Fibroblast of upper back skin (primary cell): ENCODE measurements around the gene DUSP23.

Experiments
- DNase-seq: peaks from one replicate; pipeline ENCODE4 v3.0.0-alpha.2; 2013

The DUSP23 gene

DNA sequence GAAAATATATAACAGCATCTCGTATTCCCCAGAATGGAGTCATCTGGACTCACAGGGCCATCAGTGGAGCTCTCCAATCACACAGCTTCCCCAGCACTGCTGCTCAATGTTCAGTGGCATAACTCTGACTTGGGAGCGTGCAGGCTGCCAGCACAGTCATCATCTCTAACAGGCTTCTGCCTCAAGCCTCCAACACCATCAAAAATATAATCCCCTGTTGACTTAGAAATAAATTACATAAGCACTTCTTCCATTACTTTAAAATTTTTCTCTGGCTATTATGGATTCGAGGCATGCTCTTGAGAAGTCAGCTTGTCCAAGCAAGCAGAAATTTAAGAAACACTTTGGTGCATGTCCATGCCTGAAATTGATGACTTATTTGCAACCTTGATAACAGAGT lies 6.2 kb downstream of the DUSP23 start:
- DNase-seq: peak; percentile 12

DNA sequence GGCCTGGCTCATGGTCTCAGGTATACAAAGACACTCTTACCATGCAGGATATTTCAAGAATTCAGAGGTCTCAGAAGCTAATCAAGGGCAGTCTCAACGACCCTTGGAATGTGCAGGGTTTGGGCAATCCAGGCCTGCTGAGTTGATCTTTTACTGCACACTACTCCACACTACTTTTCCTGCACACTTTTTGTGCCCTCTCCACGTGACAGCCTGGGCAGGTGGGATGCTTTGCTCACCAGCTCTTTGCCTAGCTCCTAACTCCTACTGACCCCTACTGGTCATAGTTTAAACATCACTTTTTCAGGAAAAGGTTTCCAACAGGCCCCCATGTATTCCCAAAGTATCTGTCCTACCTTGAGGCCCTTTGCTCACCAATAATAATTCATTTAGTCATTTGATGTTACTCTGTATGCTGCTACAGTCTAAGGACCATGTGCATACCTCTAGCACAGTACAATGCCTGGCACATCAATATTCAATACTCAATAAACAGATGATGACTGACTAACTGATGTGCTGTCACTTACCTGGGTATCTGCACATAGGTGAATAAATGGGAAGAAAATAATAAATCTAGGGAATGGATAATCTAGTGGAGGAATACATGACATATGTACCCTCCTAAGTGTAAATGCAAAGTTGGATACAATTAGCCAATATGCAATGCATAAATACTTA lies 9.6 kb downstream of the DUSP23 start:
- DNase-seq: no peak

DNA sequence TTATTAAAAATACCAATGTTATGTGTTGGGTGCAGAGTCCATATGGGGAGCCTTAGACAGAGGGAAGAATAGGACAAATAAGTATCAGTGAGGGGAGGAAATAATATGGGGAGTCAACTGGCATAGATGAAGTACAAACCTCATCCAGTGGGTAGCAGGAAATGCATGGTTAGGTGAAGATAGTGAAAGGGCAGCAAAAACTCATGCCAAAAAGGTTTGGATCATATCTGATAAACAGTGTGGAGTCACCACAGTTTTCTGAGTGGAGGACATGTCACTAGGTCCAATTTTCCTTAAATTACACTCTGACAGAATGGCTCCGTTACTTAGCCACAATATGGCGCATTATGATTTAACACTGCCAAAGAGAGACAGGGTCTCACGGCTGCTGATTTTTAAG lies 10.3 kb downstream of the DUSP23 start:
- no peak for DNase-seq

DNA sequence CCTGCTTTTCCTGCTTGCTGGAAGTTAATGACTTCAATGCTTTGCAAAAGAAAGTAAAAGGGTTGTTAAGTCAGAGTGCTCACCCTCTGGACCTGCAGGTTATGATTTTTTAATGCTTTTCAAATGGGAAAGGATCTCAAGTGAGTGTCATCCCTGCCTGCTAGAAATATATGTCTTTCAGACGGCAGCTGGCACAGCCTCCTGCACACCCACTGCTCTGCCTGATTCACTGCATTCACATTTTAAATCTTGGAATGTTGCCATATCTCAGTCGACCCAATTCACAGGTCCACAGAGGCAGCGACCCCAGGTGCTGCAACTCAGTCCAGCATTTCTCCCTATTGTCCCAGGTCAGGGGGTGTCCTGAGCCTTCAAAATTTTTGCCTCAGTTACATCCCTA lies 10.7 kb downstream of the DUSP23 start:
- DNase-seq: no peak

DNA sequence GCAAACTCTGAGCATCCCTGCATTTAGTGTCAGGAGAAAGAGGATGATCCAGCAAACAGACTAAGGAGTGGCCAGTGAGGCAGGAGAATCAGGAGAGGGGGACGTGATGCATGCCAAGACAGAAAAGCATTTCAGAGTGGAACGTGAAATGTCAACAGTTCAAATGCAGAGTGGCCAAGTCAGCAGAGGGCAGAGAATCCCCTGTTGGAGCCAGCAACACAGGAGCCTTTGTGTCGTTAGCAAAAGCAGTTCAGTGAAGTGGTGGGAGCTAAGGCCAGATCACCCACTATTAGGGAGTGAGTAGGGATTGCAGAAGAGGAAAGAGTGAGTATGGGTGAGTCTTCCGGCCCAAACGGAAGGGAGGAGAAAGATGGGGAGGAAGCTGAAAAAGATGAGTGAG lies 14.8 kb downstream of the DUSP23 start:
- DNase-seq: no peak

DNA sequence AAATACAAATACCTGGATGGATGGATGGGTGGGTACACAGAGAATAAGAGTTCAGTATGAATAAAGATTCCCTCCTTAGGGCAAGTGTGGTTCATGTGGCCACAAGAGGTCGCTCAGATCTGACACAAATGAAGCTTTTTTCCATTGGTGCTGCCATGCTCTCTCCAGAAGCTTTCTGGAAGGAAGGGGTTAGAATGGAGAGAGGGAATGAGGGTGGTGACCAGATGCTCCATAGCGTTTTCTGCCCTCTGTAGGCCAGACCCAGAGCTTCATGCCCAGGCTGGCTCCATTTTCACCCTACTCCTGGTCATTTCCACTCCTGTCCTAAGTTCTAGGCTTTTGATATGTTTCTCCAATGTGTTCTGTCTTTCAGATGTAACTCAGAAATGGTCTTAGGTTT lies 18.1 kb downstream of the DUSP23 start:
- peak; percentile 83 for DNase-seq

DNA sequence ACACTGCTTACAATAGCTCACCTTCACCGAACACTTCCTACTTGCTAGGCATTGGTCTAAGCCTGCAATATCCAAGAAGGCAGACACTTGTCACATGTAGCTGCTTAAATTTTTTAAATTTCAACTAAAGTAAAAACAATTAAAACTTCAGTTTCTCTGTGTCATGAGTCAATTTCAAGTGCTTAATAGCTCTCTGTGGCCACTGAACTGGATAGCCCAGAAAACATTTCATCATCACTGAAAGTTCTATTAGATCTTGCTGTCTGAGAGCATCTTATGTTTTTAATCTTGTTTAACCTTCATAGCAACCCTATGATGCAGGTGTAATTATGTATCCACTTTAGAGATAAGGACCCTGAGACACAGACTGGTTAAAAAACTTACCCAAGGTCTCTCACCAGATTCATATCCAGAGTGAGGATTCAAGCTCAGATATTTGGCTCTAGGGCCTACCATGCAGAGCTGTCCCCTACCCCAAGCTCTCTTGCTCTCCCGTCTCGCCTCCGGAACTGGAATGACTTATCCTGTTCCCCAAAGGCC lies 18.8 kb downstream of the DUSP23 start:
- DNase-seq: no peak

DNA sequence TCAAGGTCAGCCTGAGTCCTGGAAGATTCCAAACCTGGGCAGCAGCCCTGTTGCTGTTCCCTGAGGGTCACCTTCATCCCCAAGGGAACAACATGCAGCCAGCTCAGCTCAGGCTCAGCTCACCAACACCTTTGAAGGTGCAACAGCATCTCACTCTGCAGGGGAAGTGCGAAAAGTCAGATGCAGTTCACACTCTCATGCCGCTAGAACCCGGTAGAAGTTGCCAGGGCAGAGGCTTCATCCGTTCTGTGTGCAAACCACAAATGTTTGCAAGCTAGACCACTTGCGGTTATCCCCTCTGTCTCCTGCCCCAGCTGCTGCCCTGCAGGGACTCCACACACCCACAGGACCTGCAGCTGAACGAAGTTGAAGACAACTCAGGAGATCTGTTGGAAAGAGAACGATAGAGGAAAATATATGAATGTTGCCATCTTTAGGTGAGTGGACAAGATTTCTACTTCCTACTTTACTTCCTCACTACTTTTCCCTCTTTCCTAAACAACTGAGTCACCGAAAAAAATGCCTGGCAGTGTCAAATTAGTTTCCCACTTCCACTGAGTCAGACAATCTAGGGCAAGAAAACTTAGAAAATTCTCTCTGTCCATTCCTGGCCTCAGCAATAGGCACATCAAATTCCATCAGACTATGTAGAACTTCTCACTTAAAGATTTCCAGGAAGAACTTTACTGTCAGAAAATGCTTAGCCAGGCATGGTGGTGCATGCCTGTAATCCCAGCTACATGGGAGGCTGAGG lies 19.6 kb downstream of the DUSP23 start:
- peak; percentile 8 for DNase-seq

DNA sequence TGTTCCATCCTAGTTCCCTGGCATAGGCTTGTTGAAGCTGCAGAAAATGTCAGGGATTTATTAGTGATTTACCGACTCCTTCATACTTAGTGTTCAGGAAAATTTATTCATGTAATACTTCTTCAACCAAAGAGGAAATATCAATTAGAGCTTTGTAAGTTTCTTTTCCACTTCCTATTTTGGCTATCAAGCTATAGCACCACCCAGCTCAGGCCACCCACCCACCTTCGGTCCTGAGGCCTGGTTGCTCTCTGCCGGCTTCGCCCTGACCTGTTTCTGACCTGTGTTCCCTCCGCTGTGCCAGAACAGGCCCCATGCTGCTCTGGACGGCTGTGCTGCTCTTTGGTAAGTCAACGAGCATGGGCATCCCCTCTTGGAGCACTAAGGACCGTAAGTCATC lies 21.3 kb downstream of the DUSP23 start, which contains the start of gene FCRL6:
TSS of gene FCRL6 (plus strand) at position 250 of the 400 bp plus-strand sequence. CDS start at position 315, 65 bp downstream.
- no peak for DNase-seq

DNA sequence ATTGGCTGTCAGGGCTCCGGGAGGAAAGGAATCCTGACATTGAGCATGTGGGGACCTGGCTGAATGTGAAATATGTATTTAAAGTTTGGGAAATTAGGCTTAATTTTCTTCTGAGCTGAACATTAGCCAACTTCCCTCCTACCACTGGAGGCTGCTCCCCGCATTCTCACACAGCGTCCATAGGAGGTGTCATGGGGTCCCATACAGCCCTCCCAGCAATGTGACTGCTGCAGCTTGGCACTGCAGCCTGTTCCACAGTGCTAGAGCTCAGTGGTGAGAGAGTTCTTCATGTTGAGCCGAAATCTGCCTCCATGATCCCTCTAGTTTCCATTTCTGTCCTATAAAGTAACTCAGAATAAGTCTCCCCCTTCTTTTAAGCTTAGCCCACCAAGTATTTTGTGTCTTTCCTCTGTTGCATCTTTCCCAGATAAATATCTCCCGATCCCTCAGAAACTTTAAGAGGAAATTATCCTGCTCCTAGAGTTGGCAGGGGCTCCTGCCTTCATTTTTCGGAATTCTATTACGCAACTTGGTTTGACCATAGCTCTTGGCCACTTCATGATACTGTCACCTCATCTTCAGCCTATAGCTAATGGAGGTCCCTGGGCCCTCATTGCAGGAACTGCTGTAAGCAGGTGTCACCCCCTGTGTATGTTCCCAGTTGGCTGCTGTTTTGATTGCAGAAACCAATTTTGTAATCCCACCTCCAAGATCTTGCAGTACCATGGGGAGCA lies 23.4 kb downstream of the DUSP23 start:
- no peak for DNase-seq

DNA sequence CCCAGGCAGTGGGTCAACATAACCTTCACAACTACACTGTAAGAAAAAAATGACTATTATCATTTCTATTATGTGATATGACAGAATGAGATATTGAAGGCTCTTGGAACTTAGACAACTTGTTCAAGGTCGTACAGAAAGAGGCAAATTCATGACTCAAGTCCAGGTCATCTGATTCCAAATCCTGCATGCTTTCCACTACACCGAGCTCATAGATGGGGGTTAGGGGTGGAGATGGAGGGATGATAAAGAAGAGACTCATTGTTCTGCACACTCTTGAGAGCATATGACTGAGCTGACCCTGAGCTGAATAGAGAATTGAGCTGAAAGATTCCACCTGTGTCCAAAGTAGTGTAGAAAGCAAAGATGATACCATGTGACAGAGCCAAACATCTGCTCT lies 24.2 kb downstream of the DUSP23 start:
- DNase-seq: peak; percentile 30

DNA sequence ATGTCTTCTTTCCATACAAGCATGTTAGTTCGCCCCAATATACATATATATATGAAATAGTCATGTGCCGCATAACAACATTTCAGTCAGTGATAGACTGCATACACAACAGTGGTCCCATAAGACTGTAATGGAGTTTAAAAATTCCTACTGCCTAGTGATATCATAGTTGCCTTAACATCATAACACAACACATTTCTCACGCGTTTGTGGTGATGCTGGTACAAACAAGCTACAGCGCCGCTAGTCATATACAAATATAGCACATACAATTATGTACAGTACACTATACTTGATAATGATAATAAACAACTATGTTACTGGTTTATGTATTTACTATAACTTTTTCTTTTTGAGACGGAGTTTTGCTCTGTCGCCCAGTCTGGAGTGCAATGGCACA lies 35.2 kb downstream of the DUSP23 start:
- DNase-seq: no peak

DNA sequence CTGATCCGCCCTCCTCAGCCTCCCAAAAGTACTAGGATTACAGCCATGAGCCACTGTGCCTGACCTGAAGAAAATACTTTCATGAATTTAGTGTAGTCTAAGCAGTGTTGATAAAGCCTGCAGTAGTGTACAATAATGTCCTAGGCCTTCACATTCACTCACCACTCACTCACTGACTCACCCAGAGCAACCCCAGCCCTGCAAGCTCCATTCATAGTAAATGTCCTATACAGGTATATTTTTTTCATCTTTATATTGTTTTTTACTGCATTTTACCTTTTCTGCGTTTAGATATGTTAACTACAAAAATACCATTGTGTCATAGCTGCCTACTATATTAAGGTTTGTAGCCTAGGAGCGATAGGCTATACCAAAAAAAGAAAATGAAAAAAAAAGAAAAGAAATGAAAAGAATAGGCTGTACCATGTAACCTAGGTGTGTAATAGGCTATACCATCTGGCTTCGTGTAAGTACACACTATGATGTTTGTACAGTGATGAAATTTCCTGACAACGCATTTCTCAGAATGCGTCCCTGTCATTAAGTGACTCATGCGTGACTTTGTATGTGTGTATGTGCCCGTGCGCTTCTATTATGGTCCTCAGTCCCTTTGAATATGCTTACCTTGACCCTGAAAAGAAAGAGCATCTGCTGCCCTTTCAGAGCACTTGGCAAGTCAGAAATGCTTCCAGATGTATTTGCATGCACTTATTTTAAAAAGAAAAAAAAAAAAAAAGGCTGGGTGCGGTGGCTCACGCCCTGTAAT lies 36.7 kb downstream of the DUSP23 start:
- peak; percentile 25 for DNase-seq

DNA sequence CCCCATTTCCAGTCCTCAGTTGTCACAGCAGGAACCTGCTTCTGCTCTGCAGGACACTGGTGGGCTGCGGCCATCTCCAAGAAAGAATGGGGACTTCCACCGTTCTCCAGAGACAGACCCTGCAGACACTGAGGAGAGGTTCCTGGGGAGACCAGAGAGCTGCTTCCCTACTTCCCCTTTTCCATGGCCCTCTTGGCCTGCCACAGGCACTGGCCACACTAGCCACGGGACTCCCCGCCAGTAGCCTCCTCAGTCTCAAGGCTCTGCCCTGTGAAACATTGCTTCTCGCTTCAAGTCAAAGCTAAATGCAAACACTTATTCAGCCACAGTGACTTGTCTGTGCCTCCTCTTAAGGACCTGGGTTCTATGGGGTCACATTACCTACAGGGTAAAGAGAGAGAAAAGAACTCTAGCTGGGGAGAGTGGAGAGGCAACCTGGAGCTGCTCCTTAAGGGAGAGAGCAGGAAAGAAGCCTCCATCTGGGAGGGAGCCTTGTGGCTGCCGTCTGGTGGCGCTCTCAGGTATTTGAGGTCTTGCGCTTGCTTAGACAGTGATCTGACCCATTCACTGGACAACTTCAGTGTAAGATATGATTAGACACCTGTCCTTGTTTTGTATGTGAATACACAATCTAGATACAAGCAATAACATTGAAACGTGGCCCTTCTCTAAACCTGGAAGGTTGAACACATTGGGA lies 40.6 kb downstream of the DUSP23 start:
- no peak for DNase-seq

DNA sequence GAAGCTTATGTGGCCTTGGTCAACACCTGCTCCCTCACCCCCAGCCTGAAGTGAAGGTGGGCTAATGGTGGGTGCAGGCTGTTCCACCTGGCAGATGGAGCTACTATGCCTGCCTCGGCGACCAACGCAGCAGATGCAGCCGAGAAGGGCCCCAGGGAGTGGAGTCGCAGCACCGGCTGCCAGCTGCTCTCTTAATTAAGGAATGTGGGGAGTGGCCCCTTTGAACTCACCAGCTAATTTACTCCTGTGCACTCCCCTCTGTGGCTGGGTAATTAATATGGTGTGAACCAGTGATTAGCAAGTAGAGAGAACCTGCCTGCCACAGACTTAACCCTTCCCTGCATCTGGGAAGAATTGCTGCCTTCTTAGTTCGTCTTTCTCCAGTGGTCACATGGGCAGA lies 42.6 kb downstream of the DUSP23 start:
- no peak for DNase-seq

DNA sequence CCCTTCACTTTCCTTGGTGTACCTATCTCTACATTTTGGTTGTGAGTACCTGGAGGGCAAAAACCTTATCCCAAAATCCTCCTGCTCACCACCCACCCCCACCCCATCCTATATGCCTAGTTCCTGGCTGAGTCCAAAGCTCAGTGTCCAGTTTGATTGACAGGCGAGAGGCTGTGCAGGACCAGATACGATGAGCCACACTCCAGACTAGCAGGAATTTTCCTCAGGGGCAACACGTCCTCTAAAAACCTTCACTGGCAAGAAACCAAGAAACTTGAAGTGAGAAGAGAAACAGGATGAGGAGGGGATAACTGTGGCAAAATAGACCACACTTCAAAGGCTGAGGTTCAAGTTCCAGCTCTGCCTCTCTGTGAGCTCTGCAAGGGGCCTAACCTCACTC lies 44.8 kb downstream of the DUSP23 start:
- no peak for DNase-seq

DNA sequence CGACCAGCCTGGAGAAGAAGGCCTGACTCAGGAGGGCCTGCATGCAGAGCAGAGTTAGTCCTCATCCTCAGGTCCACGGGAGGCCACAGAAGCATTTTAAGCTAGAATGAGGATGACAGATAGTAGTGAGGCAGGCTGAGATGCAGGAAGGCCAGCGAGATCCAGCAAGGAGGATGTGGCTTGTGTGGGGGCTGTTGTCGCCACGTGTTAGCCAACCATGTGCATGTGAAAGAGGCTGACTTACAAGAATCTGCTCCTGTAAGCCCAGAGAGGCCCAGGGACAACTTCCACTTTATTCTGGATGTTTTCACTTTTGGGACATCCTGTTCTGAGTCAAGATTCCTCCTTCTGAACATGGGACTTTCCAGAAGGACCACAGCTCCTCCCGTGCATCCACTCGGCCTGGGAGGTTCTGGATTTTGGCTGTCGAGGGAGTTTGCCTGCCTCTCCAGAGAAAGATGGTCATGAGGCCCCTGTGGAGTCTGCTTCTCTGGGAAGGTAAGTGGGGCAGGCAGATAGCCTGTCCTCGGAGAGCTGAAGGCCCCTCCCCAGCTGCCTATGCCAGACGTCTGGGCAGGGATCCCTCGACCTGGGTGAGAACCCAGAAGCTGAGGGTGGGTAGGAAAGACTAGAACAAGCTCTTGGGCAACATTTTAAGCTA lies 45.8 kb downstream of the DUSP23 start, which contains the start of gene SLAMF8:
TSS of gene SLAMF8 (plus strand) at position 433 of the 661 bp plus-strand sequence. CDS start at position 459, 26 bp downstream.
- DNase-seq: no peak

DNA sequence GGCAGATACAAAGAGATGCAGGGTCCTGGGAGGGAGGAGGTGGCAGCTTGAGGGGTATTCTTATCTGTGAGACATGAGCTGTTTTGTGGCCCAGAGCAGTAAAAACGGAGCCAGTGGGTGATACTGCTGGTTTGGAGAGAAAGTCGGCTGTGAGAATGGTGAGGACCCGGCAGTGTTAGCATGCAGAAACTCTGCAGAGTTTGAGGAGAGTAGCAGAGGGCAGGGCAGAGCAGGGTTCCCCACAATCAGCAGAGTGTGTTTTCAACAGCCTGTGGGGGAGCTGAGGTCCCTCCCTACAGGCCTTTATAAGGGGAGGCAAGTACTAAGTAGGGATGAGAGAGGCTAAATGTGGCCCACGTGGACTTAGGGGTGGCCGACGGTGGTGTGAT lies 46.3 kb downstream of the DUSP23 start:
- no peak for DNase-seq

DNA sequence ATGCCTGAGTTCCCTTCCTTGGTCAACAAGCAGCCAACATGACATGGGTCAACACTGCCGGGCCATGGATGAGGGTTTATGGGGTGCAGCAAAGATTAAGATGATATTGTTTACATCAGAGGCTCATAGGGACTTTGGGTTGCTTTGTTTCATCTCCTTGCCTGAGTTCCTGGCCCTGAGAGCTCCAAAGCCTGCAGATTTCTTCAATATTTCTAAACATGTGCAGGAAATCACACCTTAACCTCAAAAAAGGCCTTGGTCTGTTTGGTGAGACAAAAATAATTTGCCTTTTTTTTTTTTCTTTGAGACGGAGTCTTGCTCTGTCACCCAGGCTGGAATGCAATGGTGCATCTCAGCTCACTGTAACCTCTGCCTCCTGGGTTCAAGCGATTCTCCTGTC lies 46.8 kb downstream of the DUSP23 start:
- no peak for DNase-seq

DNA sequence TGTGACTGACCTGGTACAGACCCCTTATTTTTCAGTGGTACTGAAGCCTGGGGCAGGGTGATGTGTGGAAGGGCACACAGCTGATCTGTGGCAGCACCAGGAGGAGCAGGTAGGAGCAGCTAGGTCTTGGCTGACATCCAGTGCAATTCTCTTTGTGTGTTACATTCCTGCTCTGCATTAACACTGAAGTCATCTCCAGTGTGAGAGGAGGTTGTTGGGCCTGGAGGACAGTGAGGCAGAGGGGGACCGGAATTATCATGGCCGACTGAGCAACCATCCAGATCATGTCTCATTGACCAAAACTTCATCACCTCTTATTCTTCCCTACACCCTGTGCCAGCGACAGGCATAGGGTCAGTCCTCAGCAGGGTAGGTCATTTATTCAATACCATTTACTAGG lies 47.4 kb downstream of the DUSP23 start:
- DNase-seq: no peak

DNA sequence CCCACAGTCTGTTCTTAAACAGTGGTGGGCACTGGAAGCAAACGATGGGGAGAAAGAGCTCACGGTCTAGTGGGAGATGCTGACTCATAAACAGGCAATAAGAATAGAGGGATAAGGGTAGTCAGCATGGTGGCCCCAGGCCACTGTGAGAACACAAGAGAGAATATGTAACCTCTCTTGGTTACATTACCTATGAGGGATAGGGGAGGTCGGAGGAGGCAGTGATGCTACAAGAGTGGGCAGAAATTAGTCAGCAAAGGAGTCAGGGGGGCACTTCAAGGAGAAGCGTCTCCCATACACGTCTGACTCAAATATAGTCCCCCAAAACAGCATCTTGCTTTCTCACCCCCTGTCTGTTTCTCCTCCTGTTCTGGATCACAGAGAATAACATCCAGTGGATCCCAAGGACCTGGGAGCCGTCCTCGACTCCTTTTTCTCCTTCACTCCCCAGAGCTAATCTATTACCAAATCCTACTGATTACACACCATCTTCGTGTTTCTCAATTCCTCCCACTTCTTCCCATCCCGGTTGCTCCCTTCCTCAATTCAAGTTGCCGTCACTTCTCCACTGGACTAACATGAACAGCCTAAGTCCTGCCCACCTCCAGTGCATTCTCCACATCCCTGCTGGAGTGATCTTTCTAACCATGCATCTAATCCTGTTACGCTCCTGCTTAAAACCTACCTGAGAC lies 48.0 kb downstream of the DUSP23 start:
- no peak for DNase-seq
